Adrenal gland (tissue), 12 donors: Measurements from ENCODE around the gene AMBRA1. TPM values are rescaled to one million over a fixed set of nuclear protein-coding genes. Genes with fewer than 3 reads are reported as not detected.

ENCODE experiments used
- DNase-seq, 7 donors: peaks; one replicate each; pipeline ENCODE4 v3.0.0-alpha.2; 2019 to 2020
- H3K27ac ChIP-seq, 5 donors: fragments of 200-600 bp; sonication (generic) in 4 of 5; 1 replicate in 3 of 5; 2 replicates in 2 of 5; pipeline versions ENCODE4 v1.5.1 to v1.8.0; 2016 to 2020; ENCODE audit warnings: mild to moderate bottlenecking in 1 of 5
- H3K27me3 ChIP-seq: fragments of 200-600 bp; 2 replicates; pipeline ENCODE4 v1.8.0; 2021
- H3K36me3 ChIP-seq, 2 donors: fragments of 200-600 bp; replicated peaks in 1 of 2; 1 replicate in 1 of 2; 2 replicates in 1 of 2; pipeline versions ENCODE4 v1.5.1 to v1.8.0; 2018 to 2022
- H3K4me1 ChIP-seq, 2 donors: fragments of 200-600 bp; replicated peaks in 1 of 2; 1 replicate in 1 of 2; 2 replicates in 1 of 2; pipeline versions ENCODE4 v1.5.1 to v1.8.0; 2018 to 2021
- H3K4me3 ChIP-seq, 4 donors: fragments of 200-600 bp; sonication (generic) in 3 of 4; one replicate each; pipeline ENCODE4 v1.5.1; 2016 to 2018
- H3K9me3 ChIP-seq, 3 donors: fragments of 200-600 bp; sonication (generic) in 1 of 3; replicated peaks in 1 of 3; 1 replicate in 2 of 3; 2 replicates in 1 of 3; pipeline versions ENCODE4 v1.5.1 to v1.8.0; 2016 to 2021
- POLR2A ChIP-seq, 2 donors: fragments of 450-650 bp; IDR thresholded peaks; one replicate each; pipeline ENCODE4 v1.6.1; 2017; ENCODE audit warnings: antibody characterized with exemption in 2 of 2, mild to moderate bottlenecking in 2 of 2, moderate library complexity in 1 of 2
- WGBS, 4 donors: extraction: QIAGEN DNeasy Blood & Tissue Kit in 2 of 4; methylation state at CpG; one replicate each; pipeline versions ENCODE4 v1.1.5 to v1.1.7; 2013 to 2017; 5-methylcytosine and 5-hydroxymethylcytosine counted together
- intact Hi-C, 2 donors: fragments of 100-400 bp; cut with DNase I; formaldehyde crosslinking; loops; one replicate each; pipeline versions ENCODE4 v1.14.1 to v1.15.0; 2022 to 2023
- polyA plus RNA-seq, 3 donors: library from polyadenylated mRNA; stranded (reverse); fragments of 200-250 nt in 2 of 3; fragments of 350-450 nt in 1 of 3; fragmentation: Illumina TruSeq in 1 of 3; extraction: RNeasy Lipid Tissue Mini Kit (QIAGEN cat#74804) in 1 of 3; gene quantifications; one replicate each; pipeline ENCODE4 v1.2.3, GENCODE V29; 2013 to 2014
- total RNA-seq, 9 donors: library from RNA; depleted of rRNA in 4 of 9; stranded (reverse); fragments of >200 nt in 4 of 9; fragments of 120-200 nt in 1 of 9; fragmentation: NEBNext Ultra II Directional in 1 of 9; extraction: Animal tissue kit (Norgen Biotek cat#: 25700) in 1 of 9; gene quantifications; one replicate each; pipeline versions ENCODE4 v1.1.0 to v1.2.4, GENCODE V29; 2013 to 2023
- TF ChIP-seq, protein P1 (sequence below), 6 experiments: fragments of 450-650 bp in 4 of 6; fragments of 200-600 bp in 2 of 6; sonication (generic) in 1 of 6; IDR thresholded peaks; 1 replicate in 5 of 6; 2 replicates in 1 of 6; pipeline versions ENCODE4 v1.5.1 to v1.8.0; 2016 to 2021; ENCODE audit warnings: antibody characterized with exemption in 6 of 6, mild to moderate bottlenecking in 2 of 6, moderate library complexity in 1 of 6
- donor health status: healthy with polysubstance abuse.
- donor health status: Bipolar disorder and iron deficiency.
- donor health status: DM: yes; HTN: yes; CAD: no.
- donor health status: DM: no; HTN: no; CAD: no.
- donor health status: DM: no; HTN: no; CAD: no.
- donor health status: DM: yes; HTN: yes; CAD: no.

AMBRA1 gene
- total and polyA plus RNA-seq, 12 donors, result 16.2 to 73.3 (median 49.7) TPM

GRCh38 chr11:46447544-46447943 lies 146.3 kb downstream of the AMBRA1 start:
- H3K4me1 ChIP-seq, result peaks cover under 1 to 28% of the 10 kb centered on the region in 2 donors
- no peak overlapping the region for H3K27ac ChIP-seq
- H3K36me3 ChIP-seq, result no peaks in the 10 kb centered on the region
- H3K27me3 ChIP-seq, result no peaks in the 10 kb centered on the region
- DNase-seq, result no peak
- no peak overlapping the region for H3K4me3 ChIP-seq
- TF ChIP-seq, protein P1, sequence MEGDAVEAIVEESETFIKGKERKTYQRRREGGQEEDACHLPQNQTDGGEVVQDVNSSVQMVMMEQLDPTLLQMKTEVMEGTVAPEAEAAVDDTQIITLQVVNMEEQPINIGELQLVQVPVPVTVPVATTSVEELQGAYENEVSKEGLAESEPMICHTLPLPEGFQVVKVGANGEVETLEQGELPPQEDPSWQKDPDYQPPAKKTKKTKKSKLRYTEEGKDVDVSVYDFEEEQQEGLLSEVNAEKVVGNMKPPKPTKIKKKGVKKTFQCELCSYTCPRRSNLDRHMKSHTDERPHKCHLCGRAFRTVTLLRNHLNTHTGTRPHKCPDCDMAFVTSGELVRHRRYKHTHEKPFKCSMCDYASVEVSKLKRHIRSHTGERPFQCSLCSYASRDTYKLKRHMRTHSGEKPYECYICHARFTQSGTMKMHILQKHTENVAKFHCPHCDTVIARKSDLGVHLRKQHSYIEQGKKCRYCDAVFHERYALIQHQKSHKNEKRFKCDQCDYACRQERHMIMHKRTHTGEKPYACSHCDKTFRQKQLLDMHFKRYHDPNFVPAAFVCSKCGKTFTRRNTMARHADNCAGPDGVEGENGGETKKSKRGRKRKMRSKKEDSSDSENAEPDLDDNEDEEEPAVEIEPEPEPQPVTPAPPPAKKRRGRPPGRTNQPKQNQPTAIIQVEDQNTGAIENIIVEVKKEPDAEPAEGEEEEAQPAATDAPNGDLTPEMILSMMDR (IDR thresholded peaks at IDR 0.05), result no peak
- TF ChIP-seq POLR2A (IDR thresholded peaks at IDR 0.05), result no peak
- 88 to 99% (median 96%) methylated on average over 2 of the region's 2 CpGs for WGBS, 4 donors
- intact Hi-C loops, result no loop called here
- no peaks in the 10 kb centered on the region for H3K9me3 ChIP-seq

DNA sequence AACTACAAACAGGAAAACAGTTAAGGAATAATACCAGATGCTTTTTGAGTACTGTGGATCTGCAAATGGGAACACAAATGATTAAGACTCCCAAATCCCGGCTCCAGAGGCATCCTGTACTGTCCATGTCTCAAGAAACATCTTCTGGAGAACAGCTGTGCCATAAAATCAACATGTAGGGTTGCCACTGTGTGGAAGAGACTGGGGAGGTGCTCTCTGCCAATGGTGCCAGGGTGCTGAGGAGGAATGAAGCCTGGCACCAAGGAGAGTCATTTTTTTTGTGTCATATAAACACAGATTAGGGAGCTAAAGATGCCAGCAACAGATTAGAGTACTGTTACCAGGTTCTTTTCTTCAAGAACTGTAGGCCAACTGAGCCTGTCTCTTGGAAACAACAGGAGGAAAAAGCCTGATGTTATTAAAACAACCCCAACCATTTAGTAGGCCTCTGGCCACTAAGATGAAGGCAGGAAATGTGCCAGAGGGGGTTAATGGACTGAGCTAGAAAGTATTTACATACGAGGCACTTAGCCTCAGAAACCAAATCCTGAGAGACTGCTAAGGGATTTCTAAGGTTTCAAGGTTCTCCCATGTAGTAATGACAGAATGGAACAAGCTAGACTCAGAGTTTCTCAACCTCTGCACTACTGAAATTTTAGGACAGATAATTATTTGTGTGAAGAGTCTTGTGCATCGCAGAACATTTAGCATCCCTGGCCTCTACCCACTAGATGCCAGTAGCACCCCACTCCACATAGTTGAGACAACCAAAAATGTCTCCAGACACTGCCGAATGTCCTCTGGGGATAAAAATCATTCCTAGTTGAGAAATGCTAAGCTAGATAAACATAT lies 147.7 kb downstream of the AMBRA1 start:
- Histone ChIP-seq H3K36me3 (peaks cover 0 to 9% of the 10 kb centered on the region in 2 donors), H3K27me3 (no peaks in the 10 kb centered on the region), H3K27ac (peak overlapping the region in 2 of 5 donors; percentile 7 to 24), H3K9me3 (no peaks in the 10 kb centered on the region), H3K4me3 (no peak overlapping the region), H3K4me1 (peaks cover 0 to 22% of the 10 kb centered on the region in 2 donors)
- intact Hi-C loops, result no loop called here
- TF ChIP-seq, protein P1 (IDR thresholded peaks at IDR 0.05), result peak in 3 of 6 experiments; percentile 31 to 36 (median 32)
- no peak for TF ChIP-seq POLR2A (IDR thresholded peaks at IDR 0.05)
- WGBS, 4 donors, result 51 to 67% (median 63%) methylated on average over 4 of the region's 4 CpGs
- peak in 1 of 7 donors; percentile 9 for DNase-seq

DNA sequence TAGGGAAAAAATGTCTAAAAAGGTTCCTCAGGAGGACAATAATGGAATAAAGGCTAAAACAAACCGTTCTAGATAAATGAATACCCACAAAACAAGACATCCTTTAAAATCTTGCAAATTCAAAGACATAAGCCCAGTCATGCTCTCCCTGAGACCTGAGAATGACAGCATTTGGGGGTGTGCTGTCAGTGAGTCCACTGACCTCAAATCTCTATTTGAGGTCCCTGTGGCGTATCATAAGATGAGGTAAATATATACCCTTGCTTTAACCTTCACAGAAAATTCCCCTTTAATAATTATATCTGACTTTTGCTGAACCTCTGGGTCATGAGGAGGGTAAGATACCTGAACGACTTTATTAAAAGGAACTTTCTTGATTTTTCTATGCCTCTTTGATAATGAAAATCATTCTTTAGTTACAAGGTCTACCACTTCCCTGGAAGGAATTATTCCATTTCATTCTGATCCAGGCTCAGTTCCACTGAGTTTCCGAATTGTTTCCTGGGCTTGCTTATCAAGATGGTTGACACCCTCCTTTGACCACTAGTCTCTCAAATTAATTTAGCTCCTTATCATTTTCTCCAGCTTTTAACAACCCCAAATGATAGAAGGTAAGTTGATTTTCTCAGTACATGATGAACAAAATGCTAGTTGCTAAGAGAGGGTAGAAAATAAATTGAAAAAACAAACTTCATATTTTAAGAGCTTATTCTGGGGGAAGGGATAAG lies 148.5 kb downstream of the AMBRA1 start:
- WGBS, 4 donors, result 84 to 94% (median 93%) methylated on average over 4 of the region's 4 CpGs
- no peak overlapping the region for H3K4me3 ChIP-seq
- intact Hi-C loops, result no loop called here
- H3K36me3 ChIP-seq, result peaks cover 0 to 9% of the 10 kb centered on the region in 2 donors
- TF ChIP-seq, protein P1 (IDR thresholded peaks at IDR 0.05), result no peak
- no peak for TF ChIP-seq POLR2A (IDR thresholded peaks at IDR 0.05)
- H3K27me3 ChIP-seq, result no peaks in the 10 kb centered on the region
- H3K4me1 ChIP-seq, result peaks cover 0 to 20% of the 10 kb centered on the region in 2 donors
- no peaks in the 10 kb centered on the region for H3K9me3 ChIP-seq
- H3K27ac ChIP-seq, result no peak overlapping the region
- no peak for DNase-seq

GRCh38 chr11:46444305-46444704 lies 149.5 kb downstream of the AMBRA1 start:
- Histone ChIP-seq H3K27me3 (no peaks in the 10 kb centered on the region), H3K9me3 (no peaks in the 10 kb centered on the region), H3K36me3 (peaks cover 0 to 9% of the 10 kb centered on the region in 2 donors), H3K4me3 (no peak overlapping the region), H3K4me1 (peaks cover 0 to 20% of the 10 kb centered on the region in 2 donors), H3K27ac (no peak overlapping the region)
- TF ChIP-seq, protein P1 (IDR thresholded peaks at IDR 0.05), result no peak
- no peak for TF ChIP-seq POLR2A (IDR thresholded peaks at IDR 0.05)
- intact Hi-C loops, result no loop called here
- DNase-seq, result no peak
